ENCODE results near the gene SYCP2L. TPM values are rescaled to one million over a fixed set of nuclear protein-coding genes. Genes with fewer than 3 reads are reported as not detected.

Gene SYCP2L
- total RNA-seq, 4 donors from 2014 or later = 0.95 TPM; not detected in 3

DNA sequence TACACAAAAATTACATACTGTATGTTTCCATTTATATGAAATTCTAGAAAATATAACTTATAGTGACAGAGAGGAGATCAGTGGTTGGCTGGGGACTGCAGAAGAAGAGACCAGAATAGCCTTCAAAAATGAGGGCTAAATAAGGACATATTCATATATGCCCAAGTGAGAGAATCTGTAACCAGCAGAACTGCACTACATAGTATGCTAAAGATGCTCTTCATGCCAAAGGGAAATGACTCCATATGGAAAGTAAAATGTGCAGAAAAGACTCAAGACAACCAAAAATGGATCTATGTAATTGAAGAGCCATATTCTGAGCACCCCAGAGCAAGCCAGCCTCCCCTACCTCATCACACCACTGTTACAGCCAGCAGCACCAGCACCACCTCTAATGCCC is 128.2 kb downstream of the SYCP2L start:
- intact Hi-C loops (cut with DNase I; ENCODE audit: low total_unique reads) (no loop called here), in situ Hi-C loops (cut with MboI; ENCODE audit: low pct_ligation_motif_present in 1 of 4, low pct_unique_long_range_greater_than_20kb in 1 of 4, low sequenced_read_pairs in 3 of 4) (no loop called here)
- TF ChIP-seq POLR2AphosphoS5 (IDR thresholded peaks at IDR 0.05) (no peak), CTCF (IDR thresholded peaks at IDR 0.05) (no peak), POLR2A (IDR thresholded peaks at IDR 0.05) (no peak), EP300 (IDR thresholded peaks at IDR 0.05; ENCODE audit: low read depth) (no peak)
- no peak overlapping the region for H3K4me3 ChIP-seq
- H3K27me3 ChIP-seq = peaks cover 34% of the 10 kb centered on the region
- no peaks in the 10 kb centered on the region for H3K4me1 ChIP-seq
- no peaks in the 10 kb centered on the region for H3K9me3 ChIP-seq
- no peak for DNase-seq
- no peaks in the 10 kb centered on the region for H3K36me3 ChIP-seq
- no peak overlapping the region for H3K27ac ChIP-seq

GRCh38 chr6:11016452-11016851 is 129.6 kb downstream of the SYCP2L start:
- DNase-seq = no peak
- TF ChIP-seq POLR2AphosphoS5 (IDR thresholded peaks at IDR 0.05) (no peak), EP300 (IDR thresholded peaks at IDR 0.05; ENCODE audit: low read depth) (no peak), POLR2A (IDR thresholded peaks at IDR 0.05) (no peak)
- Histone ChIP-seq H3K9me3 (no peaks in the 10 kb centered on the region), H3K36me3 (no peaks in the 10 kb centered on the region), H3K4me1 (no peaks in the 10 kb centered on the region), H3K27me3 (peaks cover 25% of the 10 kb centered on the region), H3K4me3 (no peak overlapping the region), H3K27ac (no peak overlapping the region)
- in situ Hi-C loops (cut with MboI; ENCODE audit: low pct_ligation_motif_present in 1 of 4, low pct_unique_long_range_greater_than_20kb in 1 of 4, low sequenced_read_pairs in 3 of 4) = no loop called here
- intact Hi-C loops (cut with DNase I; ENCODE audit: low total_unique reads) = no loop called here
- WGBS, 2 donors (ENCODE audit: low coverage in 1 of 2) = 88 to 89% methylated on average over 1 of the region's 1 CpG

GRCh38 chr6:11017090-11017489 is 130.2 kb downstream of the SYCP2L start:
- intact Hi-C loops (cut with DNase I; ENCODE audit: low total_unique reads) (no loop called here), in situ Hi-C loops (cut with MboI; ENCODE audit: low pct_ligation_motif_present in 1 of 4, low pct_unique_long_range_greater_than_20kb in 1 of 4, low sequenced_read_pairs in 3 of 4) (no loop called here)
- H3K4me3 ChIP-seq = no peak overlapping the region
- no peaks in the 10 kb centered on the region for H3K4me1 ChIP-seq
- no peak for DNase-seq
- H3K27ac ChIP-seq = no peak overlapping the region
- no peaks in the 10 kb centered on the region for H3K36me3 ChIP-seq
- 90 to 92% methylated on average over 2 to 3 of the region's 3 CpGs for WGBS, 2 donors (ENCODE audit: low coverage in 1 of 2)
- H3K27me3 ChIP-seq = peaks cover 18% of the 10 kb centered on the region
- no peaks in the 10 kb centered on the region for H3K9me3 ChIP-seq
- TF ChIP-seq CTCF (IDR thresholded peaks at IDR 0.05) (no peak), EP300 (IDR thresholded peaks at IDR 0.05; ENCODE audit: low read depth) (no peak), POLR2A (IDR thresholded peaks at IDR 0.05) (no peak), POLR2AphosphoS5 (IDR thresholded peaks at IDR 0.05) (no peak)

DNA sequence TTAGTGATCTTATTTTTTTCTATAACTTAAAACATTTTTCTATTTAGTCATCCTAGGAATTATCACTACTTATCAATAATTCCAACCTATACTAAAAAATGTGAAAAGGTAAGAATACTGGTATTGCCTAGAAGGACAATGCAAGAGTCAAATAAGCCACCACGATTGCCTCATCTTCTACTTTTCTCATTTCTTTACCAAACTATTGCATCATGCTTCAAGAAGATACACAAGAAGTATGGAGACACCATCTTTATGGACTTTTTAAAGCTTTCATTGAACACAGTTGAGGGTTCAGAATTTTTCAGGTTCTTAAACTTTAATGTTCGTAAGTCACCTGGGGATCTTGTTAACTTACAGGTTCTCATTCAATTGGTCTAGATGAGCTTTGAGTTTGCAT is 131.4 kb downstream of the SYCP2L start:
- 86 to 95% methylated on average over 2 of the region's 2 CpGs for WGBS, 2 donors (ENCODE audit: low coverage in 1 of 2)
- no peak overlapping the region for H3K4me3 ChIP-seq
- H3K4me1 ChIP-seq = no peaks in the 10 kb centered on the region
- no peaks in the 10 kb centered on the region for H3K36me3 ChIP-seq
- H3K27me3 ChIP-seq = peaks cover 8% of the 10 kb centered on the region
- intact Hi-C loops (cut with DNase I; ENCODE audit: low total_unique reads) (no loop called here), in situ Hi-C loops (cut with MboI; ENCODE audit: low pct_ligation_motif_present in 1 of 4, low pct_unique_long_range_greater_than_20kb in 1 of 4, low sequenced_read_pairs in 3 of 4) (no loop called here)
- no peak for TF ChIP-seq POLR2AphosphoS5 (IDR thresholded peaks at IDR 0.05)
- no peak overlapping the region for H3K27ac ChIP-seq
- no peaks in the 10 kb centered on the region for H3K9me3 ChIP-seq
- no peak for DNase-seq

GRCh38 chr6:11021003-11021402 is 134.2 kb downstream of the SYCP2L start:
- H3K36me3 ChIP-seq = no peaks in the 10 kb centered on the region
- no peak for TF ChIP-seq CTCF (IDR thresholded peaks at IDR 0.05)
- no peak for TF ChIP-seq POLR2AphosphoS5 (IDR thresholded peaks at IDR 0.05)
- no peak for TF ChIP-seq POLR2A (IDR thresholded peaks at IDR 0.05)
- TF ChIP-seq EP300 (IDR thresholded peaks at IDR 0.05; ENCODE audit: low read depth) = no peak
- intact Hi-C loops (cut with DNase I; ENCODE audit: low total_unique reads) = no loop called here
- no peaks in the 10 kb centered on the region for H3K4me1 ChIP-seq
- WGBS, 2 donors (ENCODE audit: low coverage in 1 of 2) = 75 to 100% methylated on average over 1 to 2 of the region's 2 CpGs
- no peak overlapping the region for H3K4me3 ChIP-seq
- H3K9me3 ChIP-seq = no peaks in the 10 kb centered on the region
- in situ Hi-C loops (cut with MboI; ENCODE audit: low pct_ligation_motif_present in 1 of 4, low pct_unique_long_range_greater_than_20kb in 1 of 4, low sequenced_read_pairs in 3 of 4) = no loop called here
- no peak overlapping the region for H3K27ac ChIP-seq
- H3K27me3 ChIP-seq = peaks cover 17% of the 10 kb centered on the region
- no peak for DNase-seq

Measured in transverse colon (tissue), 4 donors.